KMS-11 (cell line): ENCODE measurements around the gene SF3B6.

Experiments
- H2AFZ ChIP-seq: fragments of 200-600 bp; sonication (generic); 2 replicates; pipeline ENCODE4 v1.6.1; 2016; ENCODE audit warnings: antibody characterized with exemption, mixed run types, low read depth
- H3K27ac ChIP-seq: fragments of 200-600 bp; sonication (generic); 2 replicates; pipeline ENCODE4 v1.6.1; 2016; ENCODE audit warnings: mild to moderate bottlenecking, mixed run types
- H3K27me3 ChIP-seq: fragments of 200-600 bp; sonication (generic); 2 replicates; pipeline ENCODE4 v1.6.1; 2017; ENCODE audit warnings: mild to moderate bottlenecking, low read depth, mixed run types, moderate library complexity; ENCODE audit not compliant: insufficient read depth
- H3K36me3 ChIP-seq: fragments of 200-600 bp; sonication (generic); 2 replicates; pipeline ENCODE4 v1.6.1; 2017; ENCODE audit warnings: mild to moderate bottlenecking, mixed run types; ENCODE audit not compliant: insufficient read depth
- H3K4me1 ChIP-seq: fragments of 200-600 bp; sonication (generic); 2 replicates; pipeline ENCODE4 v1.6.1; 2016; ENCODE audit warnings: mild to moderate bottlenecking, low read depth, mixed run types; ENCODE audit not compliant: poor library complexity, severe bottlenecking
- H3K4me2 ChIP-seq: fragments of 200-600 bp; sonication (generic); 2 replicates; pipeline ENCODE4 v1.7.0; 2016; ENCODE audit warnings: mild to moderate bottlenecking, mixed run types
- H3K4me3 ChIP-seq: fragments of 200-600 bp; sonication (generic); IDR thresholded peaks from 2 replicates; pipeline ENCODE4 v1.6.1; 2017; ENCODE audit warnings: low read depth, low read length, mixed read lengths; ENCODE audit not compliant: insufficient read depth
- H3K79me2 ChIP-seq: fragments of 200-600 bp; sonication (generic); 2 replicates; pipeline ENCODE4 v1.6.1; 2016; ENCODE audit warnings: low read depth, mixed run types; ENCODE audit not compliant: insufficient read depth
- H3K9ac ChIP-seq: fragments of 200-600 bp; sonication (generic); 2 replicates; pipeline ENCODE4 v1.6.1; 2016; ENCODE audit warnings: mild to moderate bottlenecking, mixed run types
- H4K20me1 ChIP-seq: fragments of 200-600 bp; sonication (generic); 2 replicates; pipeline ENCODE4 v1.6.1; 2016; ENCODE audit warnings: mild to moderate bottlenecking, mixed run types; ENCODE audit not compliant: insufficient read depth
- CTCF ChIP-seq: fragments of 200-600 bp; sonication (generic); conservative IDR thresholded peaks from 2 replicates; pipeline ENCODE4 v1.6.1; 2017; ENCODE audit warnings: low read depth, mild to moderate bottlenecking, antibody characterized with exemption, low read length, moderate library complexity, mixed read lengths

SF3B6 gene

GRCh38 chr2:24038786-24039499, 37.2 kb downstream of the SF3B6 start:
- Histone ChIP-seq H3K9ac (no peak overlapping the region), H2AFZ (no peak overlapping the region)

GRCh38 chr2:24026233-24026632, 49.9 kb downstream of the SF3B6 start:
- H2AFZ ChIP-seq = no peak overlapping the region
- no peaks in the 10 kb centered on the region for H3K27me3 ChIP-seq
- H3K4me2 ChIP-seq = no peak overlapping the region
- H3K79me2 ChIP-seq = no peaks in the 10 kb centered on the region
- H3K9ac ChIP-seq = no peak overlapping the region
- H3K4me1 ChIP-seq = no peaks in the 10 kb centered on the region
- H3K4me3 ChIP-seq = no peak overlapping the region
- no peak for TF ChIP-seq CTCF
- H3K36me3 ChIP-seq = no peaks in the 10 kb centered on the region
- H3K27ac ChIP-seq = no peak overlapping the region
- no peaks in the 10 kb centered on the region for H4K20me1 ChIP-seq

More at GRCh38 chr2:24038786-24039499, 37.2 kb downstream of the SF3B6 start:
- TF ChIP-seq CTCF = no peak
- H4K20me1 ChIP-seq = no peaks in the 10 kb centered on the region
- no peaks in the 10 kb centered on the region; the same call in 1 of the 2 replicates for H3K36me3 ChIP-seq
- peaks cover 8% of the 10 kb centered on the region; the same call in 1 of the 2 replicates for H3K79me2 ChIP-seq
- H3K4me1 ChIP-seq = no peaks in the 10 kb centered on the region
- no peak overlapping the region for H3K4me3 ChIP-seq
- H3K27me3 ChIP-seq = no peaks in the 10 kb centered on the region
- H3K27ac ChIP-seq = no peak overlapping the region
- H3K4me2 ChIP-seq = no peak overlapping the region

DNA sequence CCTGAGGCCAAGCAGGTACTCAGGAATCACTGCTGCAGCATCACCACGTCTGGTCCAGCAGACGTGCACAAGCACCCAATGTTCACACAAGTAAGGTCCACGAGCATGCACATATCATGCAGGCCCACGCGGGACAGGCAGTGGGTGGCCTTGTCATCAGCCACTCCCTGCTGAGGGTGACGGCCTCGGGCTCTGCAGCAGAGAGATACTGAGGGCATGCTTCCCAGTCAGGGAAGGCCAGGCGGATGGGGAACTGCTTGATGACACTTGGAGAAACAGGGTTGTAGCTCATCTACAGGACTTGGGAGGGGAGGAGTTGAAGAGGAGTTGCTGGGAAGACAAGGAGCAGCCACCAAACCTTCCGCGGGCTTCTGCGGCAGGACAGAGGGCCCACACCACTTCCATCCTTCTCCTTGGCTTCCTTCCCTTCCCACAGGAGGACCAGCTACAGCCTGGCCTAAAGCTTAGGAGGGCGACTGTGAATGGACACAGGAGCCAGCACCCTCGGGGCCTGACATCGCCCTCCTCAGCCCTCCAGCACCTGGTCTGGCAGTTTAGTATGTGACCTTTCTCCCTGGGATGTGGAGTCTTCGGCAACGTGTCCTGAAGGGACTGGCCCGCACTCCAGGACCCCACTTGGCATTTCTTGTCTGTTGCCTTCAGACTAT, 51.0 kb downstream of the SF3B6 start:
- TF ChIP-seq CTCF = no peak
- Histone ChIP-seq H2AFZ (no peak overlapping the region), H3K4me1 (no peaks in the 10 kb centered on the region), H3K4me2 (no peak overlapping the region), H3K36me3 (no peaks in the 10 kb centered on the region), H3K9ac (no peak overlapping the region), H3K27ac (no peak overlapping the region), H3K79me2 (no peaks in the 10 kb centered on the region), H3K4me3 (no peak overlapping the region), H4K20me1 (no peaks in the 10 kb centered on the region), H3K27me3 (no peaks in the 10 kb centered on the region)

DNA sequence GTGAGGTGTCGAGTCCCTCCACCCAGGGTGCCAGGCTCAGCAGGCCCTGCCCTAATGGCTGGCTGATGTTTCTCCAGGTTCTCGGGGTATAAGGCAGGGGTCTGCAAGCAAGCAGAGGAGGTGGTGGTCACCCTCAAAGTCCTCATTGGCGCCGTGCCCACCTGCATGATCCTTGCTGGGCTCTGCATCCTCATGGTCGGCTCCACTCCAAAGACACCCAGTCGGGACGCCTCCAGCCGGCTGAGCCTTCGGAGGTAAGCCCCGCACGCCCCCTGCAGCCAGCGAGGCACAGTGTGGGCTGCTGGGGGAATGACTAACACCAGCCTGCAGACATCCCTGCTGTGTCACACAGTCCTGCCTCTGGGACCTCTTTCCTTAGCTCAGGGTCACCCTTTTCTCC, 52.1 kb downstream of the SF3B6 start:
- TF ChIP-seq CTCF = no peak
- Histone ChIP-seq H2AFZ (no peak overlapping the region), H3K4me1 (no peaks in the 10 kb centered on the region), H3K9ac (no peak overlapping the region), H3K4me3 (no peak overlapping the region), H3K27me3 (no peaks in the 10 kb centered on the region), H3K27ac (no peak overlapping the region), H3K4me2 (no peak overlapping the region), H3K79me2 (no peaks in the 10 kb centered on the region), H4K20me1 (no peaks in the 10 kb centered on the region), H3K36me3 (no peaks in the 10 kb centered on the region)
